H1 (cell line): ENCODE data around the gene PRR23B. TPM values are rescaled to one million over a fixed set of nuclear protein-coding genes. Genes with fewer than 3 reads are reported as not detected.

Source experiments
- CHD1 ChIP-seq: IDR thresholded peaks from 2 replicates; pipeline ENCODE4 v1.6.1; 2012; ENCODE audit warnings: low read depth, low read length, improper control_type of control experiment
- E2F6 ChIP-seq: IDR thresholded peaks from 2 replicates; pipeline ENCODE4 v1.6.1; 2012; ENCODE audit warnings: inconsistent platforms
- EGR1 ChIP-seq: IDR thresholded peaks from 2 replicates; pipeline ENCODE4 v1.6.1; 2011; ENCODE audit warnings: low read depth, low read length, borderline replicate concordance
- KDM5A ChIP-seq: fragments of 200-600 bp; IDR thresholded peaks from 2 replicates; pipeline ENCODE4 v1.7.1; 2012; ENCODE audit warnings: mild to moderate bottlenecking, low read length, inconsistent platforms, mixed read lengths
- POU5F1 ChIP-seq: IDR thresholded peaks from 2 replicates; pipeline ENCODE4 v1.6.1; 2011; ENCODE audit warnings: low read depth, mild to moderate bottlenecking, low read length, moderate library complexity
- RFX5 ChIP-seq: IDR thresholded peaks from 2 replicates; pipeline ENCODE4 v1.6.1; 2011; ENCODE audit warnings: low read depth, low read length, improper control_type of control experiment, borderline replicate concordance
- polyA plus RNA-seq, 7 experiments: library from polyadenylated mRNA; depleted of rRNA in 3 of 7; stranded (reverse) in 5 of 7; unstranded in 2 of 7; fragments of >200 nt in 5 of 7; fragments of 200-250 nt in 2 of 7; gene quantifications; 1 replicate in 5 of 7; 2 replicates in 1 of 7; 4 replicates in 1 of 7; pipeline versions ENCODE4 v1.2.1 to v1.2.3, GENCODE V29; 2011 to 2013; ENCODE audit warnings: missing spikeins in 2 of 7, mixed read lengths in 2 of 7
- total RNA-seq: library from RNA; stranded (reverse); fragmentation: NEBNext Ultra II Directional; extraction: Animal tissue kit (Norgen Biotek cat#: 25700); gene quantifications from 2 replicates; pipeline ENCODE4 v1.2.1, GENCODE V29; 2021

PRR23B gene
- total and polyA plus RNA-seq, 2 of the 8 experiments (the other 6 are each of a cell fraction or from before 2014, with no cell fraction given): not detected

- TF ChIP-seq POU5F1 (no peak), KDM5A (no peak), RFX5 (no peak), EGR1 (no peak), CHD1 (no peak), E2F6 (no peak)
Observed at GRCh38 chr3:139024968-139025367, 4.2 kb upstream of the PRR23B start (continued).
